IPS-NIHi7 (cell line): ENCODE data around the gene COL21A1.
"Not testable (repeated sequence)": the region's sequence is repeated elsewhere in the genome, so short reads cannot be mapped to it uniquely, and the experiment has no call there.

Source experiments
- DNase-seq: peaks from one replicate; pipeline ENCODE4 v3.0.0; 2012; ENCODE audit warnings: mixed read lengths; ENCODE audit errors: extremely low spot score

COL21A1 gene

GRCh38 chr6:56246881-56247653, at the start of gene COL21A1:
Gene COL21A1 (minus strand): TSS chr6:56247580. CDS start chr6:56182618, 64,962 bp downstream.
- peak; percentile 91 for DNase-seq

DNA sequence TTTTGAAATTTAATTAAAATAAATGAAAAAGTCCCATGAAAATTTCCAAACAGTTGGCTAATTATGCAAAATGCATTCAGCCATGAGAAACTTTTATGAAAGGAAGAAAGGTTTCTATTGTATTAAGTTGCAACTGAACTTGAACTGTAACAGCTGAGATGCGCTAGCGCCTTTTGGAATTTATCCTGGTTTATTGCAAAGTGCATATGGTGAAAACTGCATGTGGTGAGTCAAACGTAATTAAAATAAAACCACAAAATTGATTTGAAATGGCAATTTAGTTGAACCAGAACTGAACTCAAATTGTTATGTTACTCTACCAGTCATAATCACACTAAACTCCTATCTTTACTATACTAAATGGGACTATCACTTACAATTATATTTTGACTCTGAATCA, 46.4 kb upstream of the COL21A1 start:
- DNase-seq = no peak

DNA sequence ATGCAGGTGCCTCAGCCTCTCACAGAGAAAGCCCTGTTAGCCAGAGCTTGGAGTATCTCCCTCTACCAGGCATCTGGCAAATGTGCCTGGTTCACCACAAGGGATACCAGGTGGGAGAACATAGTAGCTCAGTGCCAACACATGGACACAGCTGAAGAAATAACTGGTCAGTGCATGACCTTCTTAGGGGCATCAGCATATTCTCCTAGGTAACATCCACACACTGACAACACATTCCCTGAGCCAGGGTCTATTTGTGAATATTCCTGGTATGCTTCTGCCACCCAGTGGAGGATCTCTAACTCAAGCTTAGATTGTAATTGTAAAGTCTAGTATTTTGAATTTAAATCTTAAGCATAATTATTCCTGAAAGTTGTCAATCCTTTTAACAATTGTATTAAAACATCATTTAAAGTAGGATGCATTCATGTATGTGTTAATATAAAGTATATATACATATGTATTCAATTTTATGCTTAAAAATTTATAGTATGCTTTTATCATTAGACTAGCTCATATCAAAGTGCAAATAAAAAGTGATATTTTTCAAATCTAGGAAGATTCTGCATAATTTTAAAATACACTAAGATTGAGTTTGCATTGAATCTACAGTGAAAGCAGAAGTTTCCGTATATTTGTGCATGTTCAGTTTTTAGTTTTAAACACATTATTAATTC, 45.3 kb upstream of the COL21A1 start:
- DNase-seq = peak; percentile 62

- DNase-seq = no peak
Observed at GRCh38 chr6:56291302-56291917, 44.0 kb upstream of the COL21A1 start.

DNA sequence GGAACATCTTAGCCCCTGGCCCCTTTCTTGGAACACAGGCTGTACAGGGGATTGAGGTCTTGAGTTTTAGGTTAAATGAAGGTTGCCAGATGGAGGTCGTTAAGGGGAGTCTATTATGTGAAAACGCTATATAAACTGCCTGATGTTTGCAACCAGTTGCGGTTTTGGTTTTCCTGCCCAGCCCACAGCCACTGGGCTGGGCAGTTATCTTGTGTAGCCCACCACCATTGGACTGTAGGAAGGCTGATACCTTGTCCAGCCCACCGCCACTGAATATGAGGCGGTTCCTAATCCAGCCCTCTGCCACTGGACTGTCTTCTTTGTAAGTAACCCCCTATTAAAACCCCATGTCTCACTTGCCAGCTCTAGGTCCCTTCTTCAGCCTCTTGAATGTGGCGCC, 42.3 kb upstream of the COL21A1 start:
- DNase-seq = no peak

- no peak for DNase-seq
Observed at GRCh38 chr6:56288347-56288746, 41.0 kb upstream of the COL21A1 start.

GRCh38 chr6:56282391-56282790, 35.0 kb upstream of the COL21A1 start:
- no peak for DNase-seq

- DNase-seq = no peak
Observed at GRCh38 chr6:56280126-56280525, 32.7 kb upstream of the COL21A1 start.

DNA sequence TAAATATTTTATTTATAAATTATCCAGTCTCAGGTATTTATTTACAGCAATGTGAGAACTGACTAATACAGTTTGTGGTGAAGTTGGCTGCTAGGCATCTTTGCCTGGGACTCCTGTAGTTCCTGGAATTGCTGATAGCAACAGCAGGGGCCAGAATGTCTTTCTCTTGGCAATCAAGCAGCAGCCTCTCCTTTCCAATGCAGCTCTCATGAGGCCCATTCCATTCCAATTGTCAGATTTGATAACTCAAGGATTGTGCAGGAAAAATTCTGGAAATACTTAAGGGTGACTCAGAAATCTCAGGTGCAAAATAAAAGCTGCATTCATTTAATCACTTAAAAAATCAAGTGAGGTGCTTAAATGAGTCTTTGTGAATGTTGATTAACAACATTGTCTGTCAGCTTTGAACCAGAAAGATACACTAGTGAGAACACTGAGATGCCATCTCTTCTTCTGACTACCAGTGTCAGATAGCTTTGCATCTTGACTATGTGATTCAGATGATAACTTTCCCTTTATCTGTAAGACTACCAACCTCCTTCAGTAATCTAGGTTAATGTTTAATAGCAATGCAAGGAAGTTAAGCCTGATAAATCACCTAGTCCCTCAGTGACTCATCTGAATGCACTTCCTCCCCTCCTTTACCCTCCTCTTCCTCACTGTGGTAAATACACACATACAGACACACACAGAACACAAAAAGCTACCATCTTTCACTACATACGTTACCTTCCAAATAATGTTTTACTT, 32.1 kb upstream of the COL21A1 start:
- peak; percentile 37 for DNase-seq

DNA sequence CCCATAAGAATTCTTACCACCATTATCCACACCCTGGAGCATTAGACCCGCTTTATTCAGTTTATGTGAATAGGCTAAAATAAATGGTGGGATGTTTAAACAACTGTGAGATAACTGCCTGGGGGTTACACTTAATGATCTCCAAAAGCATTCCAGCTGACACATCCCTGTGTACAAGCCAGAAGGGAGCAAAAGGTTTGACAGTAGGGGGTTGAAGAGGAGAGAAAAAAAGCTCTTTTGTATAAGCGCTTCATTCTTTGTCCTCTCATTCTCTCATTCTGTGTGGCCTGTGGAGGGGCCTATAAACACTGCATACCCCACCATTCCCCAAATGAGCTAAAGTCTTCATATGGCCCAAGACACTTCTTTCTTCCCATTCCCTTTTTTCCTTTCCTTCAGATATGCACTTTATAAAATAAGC, 30.8 kb upstream of the COL21A1 start:
- DNase-seq = peak; percentile 14

- no peak for DNase-seq
Observed at GRCh38 chr6:56270812-56271441, 23.5 kb upstream of the COL21A1 start.

- no peak for DNase-seq
Observed at GRCh38 chr6:56268266-56268665, 20.9 kb upstream of the COL21A1 start.

GRCh38 chr6:56266011-56266410, 18.6 kb upstream of the COL21A1 start:
- DNase-seq = no peak

DNA sequence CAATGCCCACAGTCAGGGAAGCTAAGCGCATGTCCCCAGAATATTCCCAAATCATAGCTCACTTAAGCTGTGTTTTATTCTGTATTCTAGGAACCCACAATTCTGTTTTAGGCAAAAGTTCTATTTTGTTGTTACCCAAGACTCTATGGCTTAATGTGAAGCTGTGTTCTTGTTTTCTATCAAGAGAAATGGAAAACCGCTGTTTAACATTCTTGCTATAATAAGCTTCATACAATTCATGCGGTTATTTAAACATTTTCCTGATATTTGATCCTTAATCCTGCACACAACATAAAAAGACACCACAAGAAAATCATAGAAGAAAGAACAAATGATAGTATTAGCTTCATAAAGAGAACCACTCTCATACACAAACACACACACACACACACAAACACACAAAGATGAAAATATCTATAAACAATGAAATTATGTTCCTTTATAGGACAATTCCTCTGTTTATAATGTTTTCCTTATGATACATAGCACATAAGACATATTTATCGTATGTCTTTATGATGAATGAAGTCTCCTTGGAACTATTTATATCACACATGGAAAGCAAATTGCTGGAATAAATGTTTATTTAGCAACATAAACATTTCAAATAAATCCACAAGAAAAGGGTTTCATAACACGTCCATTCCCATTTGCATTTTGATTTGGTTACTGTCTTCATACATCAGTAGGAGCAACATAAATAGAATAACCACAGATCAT, 16.4 kb upstream of the COL21A1 start:
- DNase-seq = no peak

DNA sequence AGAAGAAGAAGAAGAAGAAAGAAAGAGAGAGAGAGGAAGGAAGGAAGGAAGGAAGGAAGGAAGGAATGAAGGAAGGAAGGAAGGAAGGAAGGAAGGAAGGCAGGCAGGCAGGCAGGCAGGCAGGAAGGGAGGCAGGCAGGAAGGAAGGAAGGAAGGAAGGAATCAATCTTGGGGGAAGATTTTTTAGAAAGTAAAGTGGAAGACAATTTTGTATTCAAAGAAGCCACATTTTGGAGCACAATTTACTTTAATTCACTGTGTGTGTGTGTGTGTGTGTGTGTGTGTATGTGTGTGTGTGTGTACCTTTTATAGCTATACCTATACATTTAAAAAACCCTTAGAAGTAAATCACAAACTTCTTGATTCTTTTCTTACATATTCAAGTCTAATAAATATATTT, 13.2 kb upstream of the COL21A1 start:
- DNase-seq = not testable (repeated sequence)

- no peak for DNase-seq
Observed at GRCh38 chr6:56259234-56260077, 12.1 kb upstream of the COL21A1 start.

DNA sequence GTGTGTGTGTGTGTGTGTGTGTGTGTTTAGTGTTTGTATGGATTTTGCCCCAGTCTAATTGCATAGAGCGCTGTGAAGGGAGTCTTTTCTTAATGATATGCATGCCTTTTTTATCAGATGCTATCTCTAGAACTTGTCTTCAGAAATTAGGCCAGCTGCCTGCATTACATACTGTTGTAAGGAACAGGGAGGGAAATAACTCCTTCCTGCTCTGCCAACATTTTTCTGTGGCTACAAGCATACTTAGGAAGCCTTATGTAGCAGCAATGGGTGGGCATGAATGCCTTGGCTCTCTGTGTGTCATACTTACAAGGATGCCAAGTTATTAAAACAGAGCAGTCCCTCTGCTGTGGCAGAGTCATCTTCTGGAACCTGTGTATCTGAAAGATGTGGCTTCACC, 8.0 kb upstream of the COL21A1 start:
- DNase-seq = no peak

DNA sequence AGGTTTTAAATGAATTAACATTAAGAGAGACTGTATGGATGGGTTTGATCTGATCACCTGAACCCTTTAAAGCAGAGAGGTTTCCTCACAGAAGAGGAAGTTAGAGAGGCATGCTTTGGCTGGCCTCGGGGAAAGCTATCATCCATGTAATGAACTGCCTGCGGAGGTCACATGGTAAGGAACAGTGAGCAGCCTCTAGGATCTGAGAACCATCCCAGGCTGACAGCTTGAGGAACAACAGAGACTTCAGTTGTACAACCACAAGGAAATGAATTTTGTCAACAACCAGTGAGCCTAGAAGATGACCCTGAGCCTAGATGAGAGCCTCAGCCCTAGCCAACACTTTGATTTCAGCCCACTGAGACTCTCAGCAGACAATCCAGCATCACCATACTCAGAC, 2.9 kb upstream of the COL21A1 start:
- DNase-seq = no peak

DNA sequence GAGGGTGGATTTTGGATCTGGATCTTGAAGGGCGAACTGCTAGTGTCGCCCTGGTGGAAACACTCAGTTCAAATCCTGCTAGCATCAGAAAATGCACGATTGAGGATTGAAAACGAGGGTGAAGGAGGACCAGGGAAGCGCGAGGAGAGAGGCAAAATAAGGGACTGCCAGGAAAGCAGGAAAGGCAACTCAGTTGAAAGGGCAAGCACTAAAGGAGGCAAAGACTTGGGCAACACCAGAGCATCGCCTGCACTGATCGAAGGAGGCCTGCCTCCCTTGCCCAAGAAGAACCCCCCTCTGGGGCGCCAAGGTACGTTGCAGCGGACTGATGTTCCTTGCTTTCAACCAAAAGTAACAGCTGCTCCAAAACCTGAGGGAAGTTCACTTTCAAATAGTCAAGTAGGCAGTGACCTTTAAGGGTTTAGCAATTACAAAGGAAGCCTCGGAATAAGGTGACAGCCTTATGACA, 308 bp upstream of the COL21A1 start:
- no peak for DNase-seq

DNA sequence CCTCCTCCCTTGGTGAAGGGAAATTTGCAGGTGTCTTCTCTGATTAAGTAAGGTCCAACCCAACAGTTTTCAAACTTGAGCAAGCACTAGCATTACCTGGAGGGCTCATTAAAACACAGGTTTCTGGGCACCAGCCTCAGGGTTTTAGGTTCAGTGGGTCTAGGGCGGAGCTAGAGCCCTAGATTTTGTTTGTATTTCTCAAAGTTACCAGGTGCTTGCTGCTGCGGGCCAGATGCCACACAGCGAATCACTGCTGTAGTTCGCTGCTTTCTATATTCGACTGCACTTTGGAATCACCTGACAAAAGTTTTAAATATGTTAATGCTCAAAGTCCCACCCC, 869 bp downstream of the COL21A1 start:
- peak; percentile 22 for DNase-seq
